ENCODE measurements around the gene CYP2W1.

Gene CYP2W1

DNA sequence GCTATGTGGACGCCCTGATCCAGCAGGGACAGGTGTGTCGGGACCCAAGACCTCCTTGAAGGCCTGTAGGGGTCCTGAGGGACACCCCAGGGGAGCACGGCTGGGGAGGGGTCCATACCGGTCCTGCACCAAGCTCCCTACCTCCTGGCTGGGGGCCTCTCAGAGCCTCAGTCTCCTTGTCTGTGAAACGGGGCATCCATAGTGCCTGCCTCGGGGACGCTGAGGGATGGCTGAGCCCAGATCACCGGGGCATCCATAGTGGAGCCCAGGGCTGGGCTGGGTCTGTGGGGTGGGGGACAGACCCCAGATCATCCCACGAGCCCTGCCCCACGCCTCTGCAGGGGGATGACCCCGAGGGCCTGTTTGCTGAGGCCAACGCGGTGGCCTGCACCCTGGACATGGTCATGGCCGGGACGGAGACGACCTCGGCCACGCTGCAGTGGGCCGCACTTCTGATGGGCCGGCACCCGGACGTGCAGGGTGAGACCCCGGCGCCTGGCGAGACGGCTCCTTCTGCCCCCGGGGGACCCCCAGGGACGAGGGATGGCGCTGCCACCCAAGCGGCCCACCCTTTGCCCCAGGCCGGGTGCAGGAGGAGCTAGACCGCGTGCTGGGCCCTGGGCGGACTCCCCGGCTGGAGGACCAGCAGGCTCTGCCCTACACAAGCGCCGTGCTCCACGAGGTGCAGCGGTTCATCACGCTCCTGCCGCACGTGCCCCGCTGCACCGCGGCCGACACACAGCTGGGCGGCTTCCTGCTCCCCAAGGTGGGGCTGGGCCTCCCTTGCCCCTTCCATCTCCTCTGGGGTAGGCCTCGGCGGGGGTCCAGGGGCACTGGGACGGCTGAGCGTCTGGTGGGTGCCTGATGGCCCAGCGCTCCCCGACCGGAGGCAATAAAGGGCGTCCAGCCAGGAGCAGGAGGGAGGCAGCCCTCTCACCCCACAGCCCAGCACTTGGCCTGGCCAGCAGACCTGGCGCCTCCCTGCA is 4.1 kb downstream of the CYP2W1 start:
- Histone ChIP-seq H3K27me3 (ENCODE audit: control insufficient read depth in 1 of 2, insufficient read depth in 2 of 2, low read length in 2 of 2) (peaks cover 38 to 48% of the 10 kb centered on the region in 2 donors), H3K9me3 (ENCODE audit: control insufficient read depth in 2 of 2, low read length in 2 of 2) (no peaks in the 10 kb centered on the region), H3K9ac (ENCODE audit: low read length in 2 of 2) (no peak overlapping the region), H3K4me3 (ENCODE audit: low read length in 2 of 2) (no peak overlapping the region), H3K27ac (ENCODE audit: low read length) (no peak overlapping the region), H3K36me3 (ENCODE audit: control insufficient read depth in 2 of 2, insufficient read depth in 2 of 2, low read length in 2 of 2) (no peaks in the 10 kb centered on the region), H3K4me1 (ENCODE audit: control insufficient read depth, insufficient read depth, low read length) (peaks cover 3% of the 10 kb centered on the region)

DNA sequence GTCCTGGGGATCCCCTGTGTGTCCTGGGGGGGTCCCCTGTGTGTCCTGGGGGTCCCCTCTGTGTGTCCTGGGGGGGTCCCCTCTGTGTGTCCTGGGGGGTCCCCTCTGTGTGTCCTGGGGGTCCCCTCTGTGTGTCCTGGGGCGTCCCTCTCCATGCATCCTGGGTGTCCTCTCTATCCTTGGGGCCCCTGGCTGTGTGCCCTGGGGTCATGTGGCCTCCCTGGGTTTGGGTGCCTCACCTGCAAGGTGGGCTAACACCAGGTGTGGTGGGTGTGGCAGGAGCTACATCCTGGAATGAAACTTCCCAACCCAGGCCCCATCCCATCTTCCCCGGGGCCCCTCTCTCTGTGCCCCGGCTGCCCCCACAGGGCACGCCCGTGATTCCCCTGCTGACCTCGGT is 4.9 kb downstream of the CYP2W1 start:
- peaks cover 7% of the 10 kb centered on the region for H3K4me1 ChIP-seq (ENCODE audit: control insufficient read depth, insufficient read depth, low read length)
- H3K27me3 ChIP-seq (ENCODE audit: control insufficient read depth in 1 of 2, insufficient read depth in 2 of 2, low read length in 2 of 2), result peaks cover 32 to 48% of the 10 kb centered on the region in 2 donors

GRCh38 chr7:988426-988911 is 5.5 kb downstream of the CYP2W1 start:
- Histone ChIP-seq H3K27me3 (ENCODE audit: control insufficient read depth in 1 of 2, insufficient read depth in 2 of 2, low read length in 2 of 2) (peaks cover 28 to 44% of the 10 kb centered on the region in 2 donors), H3K27ac (ENCODE audit: low read length) (no peak overlapping the region), H3K4me3 (ENCODE audit: low read length in 2 of 2) (no peak overlapping the region), H3K4me1 (ENCODE audit: control insufficient read depth, insufficient read depth, low read length) (peaks cover 10% of the 10 kb centered on the region), H3K9ac (ENCODE audit: low read length in 2 of 2) (no peak overlapping the region), H3K9me3 (ENCODE audit: control insufficient read depth in 2 of 2, low read length in 2 of 2) (no peaks in the 10 kb centered on the region), H3K36me3 (ENCODE audit: control insufficient read depth in 2 of 2, insufficient read depth in 2 of 2, low read length in 2 of 2) (no peaks in the 10 kb centered on the region)

More for the DNA sequence above, 4.9 kb downstream of the CYP2W1 start:
- H3K9ac ChIP-seq (ENCODE audit: low read length in 2 of 2), result no peak overlapping the region
- no peak overlapping the region for H3K27ac ChIP-seq (ENCODE audit: low read length)
- H3K36me3 ChIP-seq (ENCODE audit: control insufficient read depth in 2 of 2, insufficient read depth in 2 of 2, low read length in 2 of 2), result no peaks in the 10 kb centered on the region
- no peaks in the 10 kb centered on the region for H3K9me3 ChIP-seq (ENCODE audit: control insufficient read depth in 2 of 2, low read length in 2 of 2)
- H3K4me3 ChIP-seq (ENCODE audit: low read length in 2 of 2), result no peak overlapping the region

DNA sequence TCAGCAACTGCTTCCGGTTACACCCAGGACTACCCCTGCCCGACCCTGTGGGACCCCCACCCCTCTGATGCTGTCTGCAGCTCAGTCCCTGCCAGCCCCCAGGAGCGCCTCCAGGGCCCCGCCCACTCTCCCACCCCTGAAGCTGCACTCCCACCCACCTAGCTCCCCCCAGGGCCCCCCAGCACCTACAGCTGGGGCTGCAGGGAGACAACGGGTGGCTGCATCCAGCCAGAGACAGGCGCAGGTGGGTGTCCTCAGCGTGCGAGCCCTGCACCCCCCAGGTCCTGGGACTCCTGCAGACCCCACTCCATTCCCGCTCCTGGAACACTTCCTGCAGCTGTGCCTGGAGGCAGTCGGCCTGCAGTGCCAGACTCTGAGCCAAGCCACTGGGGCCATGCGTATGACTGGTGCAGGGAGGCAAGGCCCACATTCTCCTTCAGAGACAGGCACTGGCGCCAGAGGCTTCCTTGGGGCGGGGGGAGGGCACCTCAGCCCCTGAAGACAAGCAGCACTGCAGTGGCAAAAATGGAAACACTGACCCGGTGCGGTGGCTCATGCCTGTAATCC is 6.1 kb downstream of the CYP2W1 start:
- Histone ChIP-seq H3K9me3 (ENCODE audit: control insufficient read depth in 2 of 2, low read length in 2 of 2) (no peaks in the 10 kb centered on the region), H3K4me1 (ENCODE audit: control insufficient read depth, insufficient read depth, low read length) (peaks cover 12% of the 10 kb centered on the region), H3K36me3 (ENCODE audit: control insufficient read depth in 2 of 2, insufficient read depth in 2 of 2, low read length in 2 of 2) (no peaks in the 10 kb centered on the region), H3K27ac (ENCODE audit: low read length) (no peak overlapping the region), H3K27me3 (ENCODE audit: control insufficient read depth in 1 of 2, insufficient read depth in 2 of 2, low read length in 2 of 2) (peaks cover 24 to 38% of the 10 kb centered on the region in 2 donors), H3K4me3 (ENCODE audit: low read length in 2 of 2) (no peak overlapping the region), H3K9ac (ENCODE audit: low read length in 2 of 2) (no peak overlapping the region)

GRCh38 chr7:990352-990932 is 7.5 kb downstream of the CYP2W1 start:
- Histone ChIP-seq H3K27ac (ENCODE audit: low read length) (no peak overlapping the region), H3K4me1 (ENCODE audit: control insufficient read depth, insufficient read depth, low read length) (peaks cover 12% of the 10 kb centered on the region), H3K36me3 (ENCODE audit: control insufficient read depth in 2 of 2, insufficient read depth in 2 of 2, low read length in 2 of 2) (peaks cover 0 to 2% of the 10 kb centered on the region in 2 donors), H3K4me3 (ENCODE audit: low read length in 2 of 2) (no peak overlapping the region), H3K9ac (ENCODE audit: low read length in 2 of 2) (no peak overlapping the region), H3K27me3 (ENCODE audit: control insufficient read depth in 1 of 2, insufficient read depth in 2 of 2, low read length in 2 of 2) (peaks cover 21 to 34% of the 10 kb centered on the region in 2 donors), H3K9me3 (ENCODE audit: control insufficient read depth in 2 of 2, low read length in 2 of 2) (no peaks in the 10 kb centered on the region)

- peaks cover 16 to 31% of the 10 kb centered on the region in 2 donors for H3K27me3 ChIP-seq (ENCODE audit: control insufficient read depth in 1 of 2, insufficient read depth in 2 of 2, low read length in 2 of 2)
- H3K9ac ChIP-seq (ENCODE audit: low read length in 2 of 2), result no peak overlapping the region
- no peak overlapping the region for H3K27ac ChIP-seq (ENCODE audit: low read length)
- H3K4me1 ChIP-seq (ENCODE audit: control insufficient read depth, insufficient read depth, low read length), result peaks cover 12% of the 10 kb centered on the region
- peaks cover 0 to 2% of the 10 kb centered on the region in 2 donors for H3K36me3 ChIP-seq (ENCODE audit: control insufficient read depth in 2 of 2, insufficient read depth in 2 of 2, low read length in 2 of 2)
- no peak overlapping the region for H3K4me3 ChIP-seq (ENCODE audit: low read length in 2 of 2)
- no peaks in the 10 kb centered on the region for H3K9me3 ChIP-seq (ENCODE audit: control insufficient read depth in 2 of 2, low read length in 2 of 2)
Measured at GRCh38 chr7:990933-991728, 8.2 kb downstream of the CYP2W1 start.

DNA sequence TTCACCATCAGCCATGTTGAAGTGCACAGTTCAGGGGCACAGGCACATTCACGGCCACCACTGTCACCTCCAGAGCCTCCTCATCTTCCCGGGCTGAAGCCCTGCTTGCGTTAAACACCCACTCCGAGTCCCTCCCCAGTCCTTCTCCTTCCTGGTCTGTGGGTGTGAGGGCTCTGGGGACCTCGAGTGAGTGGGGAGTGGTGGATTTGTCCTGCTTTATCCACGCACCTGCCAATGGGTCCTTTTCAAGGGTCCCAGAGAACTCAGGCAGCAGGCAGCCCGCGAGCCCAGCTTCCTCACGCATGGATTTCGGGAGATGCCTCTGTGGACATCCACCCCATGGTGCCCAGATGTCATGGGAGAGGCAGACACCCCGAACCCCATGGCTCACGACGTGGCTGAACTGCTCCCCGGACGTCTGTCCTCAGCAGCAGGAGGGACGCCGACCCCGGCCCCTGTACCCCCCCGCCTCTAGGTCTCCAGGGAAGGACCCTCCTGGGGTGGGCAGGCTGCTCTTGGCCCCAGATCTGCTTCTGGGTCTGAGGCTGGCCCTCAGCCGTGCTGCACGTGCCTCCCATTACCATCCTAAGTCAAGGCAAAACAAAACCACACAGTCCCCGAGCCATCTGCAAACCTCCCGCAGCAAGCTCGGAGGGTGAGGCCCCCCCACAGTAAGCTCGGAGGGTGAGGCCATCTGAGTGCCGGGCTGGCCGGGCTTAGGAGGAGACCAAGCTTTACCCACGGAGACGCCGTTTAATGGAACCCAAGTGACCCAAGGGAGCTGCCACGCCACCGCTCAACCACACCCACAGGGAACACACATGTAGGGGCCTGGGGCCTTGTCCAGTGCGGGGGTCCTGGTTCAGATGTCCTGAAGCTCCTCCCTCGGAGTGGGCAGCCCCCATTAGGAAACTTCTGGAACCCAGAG is 9.0 kb downstream of the CYP2W1 start:
- peaks cover 0 to 2% of the 10 kb centered on the region in 2 donors for H3K36me3 ChIP-seq (ENCODE audit: control insufficient read depth in 2 of 2, insufficient read depth in 2 of 2, low read length in 2 of 2)
- H3K27me3 ChIP-seq (ENCODE audit: control insufficient read depth in 1 of 2, insufficient read depth in 2 of 2, low read length in 2 of 2), result peaks cover 10 to 23% of the 10 kb centered on the region in 2 donors
- no peak overlapping the region for H3K9ac ChIP-seq (ENCODE audit: low read length in 2 of 2)
- H3K9me3 ChIP-seq (ENCODE audit: control insufficient read depth in 2 of 2, low read length in 2 of 2), result no peaks in the 10 kb centered on the region
- H3K27ac ChIP-seq (ENCODE audit: low read length), result no peak overlapping the region
- no peak overlapping the region for H3K4me3 ChIP-seq (ENCODE audit: low read length in 2 of 2)
- H3K4me1 ChIP-seq (ENCODE audit: control insufficient read depth, insufficient read depth, low read length), result peaks cover 12% of the 10 kb centered on the region

- Histone ChIP-seq H3K36me3 (ENCODE audit: control insufficient read depth in 2 of 2, insufficient read depth in 2 of 2, low read length in 2 of 2) (peaks cover 0 to 4% of the 10 kb centered on the region in 2 donors), H3K9ac (ENCODE audit: low read length in 2 of 2) (no peak overlapping the region), H3K9me3 (ENCODE audit: control insufficient read depth in 2 of 2, low read length in 2 of 2) (no peaks in the 10 kb centered on the region), H3K27ac (ENCODE audit: low read length) (no peak overlapping the region), H3K27me3 (ENCODE audit: control insufficient read depth in 1 of 2, insufficient read depth in 2 of 2, low read length in 2 of 2) (peaks cover 3 to 13% of the 10 kb centered on the region in 2 donors), H3K4me3 (ENCODE audit: low read length in 2 of 2) (no peak overlapping the region), H3K4me1 (ENCODE audit: control insufficient read depth, insufficient read depth, low read length) (peaks cover 12% of the 10 kb centered on the region)
Measured at GRCh38 chr7:992709-993607, 10.0 kb downstream of the CYP2W1 start.
